ENCODE results near the gene BNIPL. TPM values are rescaled to one million over a fixed set of nuclear protein-coding genes. Genes with fewer than 3 reads are reported as not detected.

Gene BNIPL
- polyA plus RNA-seq, 3 donors, result 1.0 to 2.5 (median 1.7) TPM

Other genes with a start within 250 kb of the BNIPL start
- 10 to 100 TPM; 15.7 to 29.3 (median 26.8) TPM for gene CTSK, start 228.3 kb upstream of the BNIPL start, polyA plus RNA-seq (ENCODE audit: insufficient read length in 3 of 3)
- 10 to 100 TPM; 54.9 to 56.9 (median 56.6) TPM for gene ARNT, start 160.0 kb upstream of the BNIPL start, polyA plus RNA-seq (ENCODE audit: insufficient read length in 3 of 3)
- gene CTXND2, start 149.4 kb upstream of the BNIPL start, polyA plus RNA-seq (ENCODE audit: insufficient read length in 3 of 3), result under 1 TPM in 2 of 3 donors, not detected in 1; 0.12 to 0.21 TPM
- 10 to 100 TPM; 77.4 to 90.5 (median 84.1) TPM for gene SETDB1, start 110.2 kb upstream of the BNIPL start, polyA plus RNA-seq (ENCODE audit: insufficient read length in 3 of 3)
- 100 to 1,000 TPM; 297 to 304 (median 298) TPM for gene CERS2, start 61.8 kb upstream of the BNIPL start, polyA plus RNA-seq (ENCODE audit: insufficient read length in 3 of 3)
- gene ANXA9, start 54.3 kb upstream of the BNIPL start, polyA plus RNA-seq (ENCODE audit: insufficient read length in 3 of 3), result 10 to 100 TPM; 12.4 to 16.7 (median 15.3) TPM
- gene MINDY1, start 29.7 kb upstream of the BNIPL start, polyA plus RNA-seq (ENCODE audit: insufficient read length in 3 of 3), result 10 to 100 TPM; 38.4 to 41.3 (median 39.3) TPM
- gene PRUNE1, start 28.1 kb upstream of the BNIPL start, polyA plus RNA-seq (ENCODE audit: insufficient read length in 3 of 3), result 10 to 100 TPM; 49.1 to 51.8 (median 50.2) TPM
- gene C1orf56, start 11.2 kb downstream of the BNIPL start, polyA plus RNA-seq (ENCODE audit: insufficient read length in 3 of 3), result 10 to 100 TPM; 11.1 to 11.5 (median 11.3) TPM
- gene CDC42SE1, start 23.0 kb downstream of the BNIPL start, polyA plus RNA-seq (ENCODE audit: insufficient read length in 3 of 3), result 10 to 100 TPM; 73.6 to 76.2 (median 73.8) TPM
- gene MLLT11, start 23.8 kb downstream of the BNIPL start, polyA plus RNA-seq (ENCODE audit: insufficient read length in 3 of 3), result 10 to 100 TPM; 23.5 to 25.4 (median 25.1) TPM
- 10 to 100 TPM; 10.2 to 11.0 (median 10.7) TPM for gene GABPB2, start 34.2 kb downstream of the BNIPL start, polyA plus RNA-seq (ENCODE audit: insufficient read length in 3 of 3)
- gene SEMA6C, start 110.0 kb downstream of the BNIPL start, polyA plus RNA-seq (ENCODE audit: insufficient read length in 3 of 3), result 10 to 100 TPM; 20.9 to 22.8 (median 22.3) TPM
- 1 to 10 TPM; 1.2 to 1.5 (median 1.3) TPM for gene TNFAIP8L2, start 120.1 kb downstream of the BNIPL start, polyA plus RNA-seq (ENCODE audit: insufficient read length in 3 of 3)
- gene LYSMD1, start 129.3 kb downstream of the BNIPL start, polyA plus RNA-seq (ENCODE audit: insufficient read length in 3 of 3), result 10 to 100 TPM; 17.1 to 21.9 (median 18.1) TPM
- gene SCNM1, start 129.6 kb downstream of the BNIPL start, polyA plus RNA-seq (ENCODE audit: insufficient read length in 3 of 3), result 10 to 100 TPM; 37.6 to 38.8 (median 38.5) TPM
- 1 to 10 TPM in 1 of 3 donors, under 1 TPM in 2; 0.48 to 1.0 (median 0.64) TPM for gene TMOD4, start 139.4 kb downstream of the BNIPL start, polyA plus RNA-seq (ENCODE audit: insufficient read length in 3 of 3)
- gene VPS72, start 153.6 kb downstream of the BNIPL start, polyA plus RNA-seq (ENCODE audit: insufficient read length in 3 of 3), result 10 to 100 TPM; 71.1 to 75.7 (median 73.5) TPM
- 10 to 100 TPM; 64.0 to 71.3 (median 65.4) TPM for gene PIP5K1A, start 162.0 kb downstream of the BNIPL start, polyA plus RNA-seq (ENCODE audit: insufficient read length in 3 of 3)
- 100 to 1,000 TPM; 170 to 184 (median 183) TPM for gene PSMD4, start 218.1 kb downstream of the BNIPL start, polyA plus RNA-seq (ENCODE audit: insufficient read length in 3 of 3)
- gene ZNF687, start 245.7 kb downstream of the BNIPL start, polyA plus RNA-seq (ENCODE audit: insufficient read length in 3 of 3), result 10 to 100 TPM; 21.9 to 23.0 (median 22.6) TPM